ENCODE results near the gene TXNL4A.

TXNL4A gene

DNA sequence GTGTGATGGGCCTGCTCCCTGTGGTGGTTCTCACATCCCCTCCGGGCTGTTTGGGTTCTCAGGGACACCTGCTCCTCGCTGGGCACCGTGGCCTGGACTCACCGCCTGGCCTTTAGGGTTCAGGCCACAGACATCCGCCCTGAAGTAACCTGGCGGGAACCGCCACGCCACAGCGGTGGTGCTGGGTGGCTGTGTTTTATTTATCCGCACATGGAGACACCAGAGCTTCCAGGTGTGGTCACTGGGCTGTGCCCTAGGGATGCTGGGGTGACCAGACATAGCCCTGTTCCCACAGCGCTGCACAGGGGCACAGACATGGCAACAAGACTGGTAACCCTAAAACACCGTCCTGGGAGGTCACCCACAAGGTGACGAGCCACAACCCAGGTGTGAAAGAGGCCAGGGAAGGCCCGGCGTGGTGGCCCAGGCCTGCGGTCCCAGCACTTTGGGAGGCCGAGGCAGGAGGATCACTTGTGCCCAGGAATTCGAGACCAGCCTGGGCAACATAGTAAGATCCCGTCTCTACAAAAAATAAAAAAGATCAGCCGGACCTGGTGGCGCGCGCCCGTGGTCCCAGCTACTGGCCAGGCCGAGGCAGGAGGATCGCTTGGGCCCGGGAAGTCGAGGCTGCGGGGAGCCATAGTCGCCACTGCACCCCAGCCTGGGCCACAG lies 24.6 kb downstream of the TXNL4A start:
- Histone ChIP-seq H3K27ac (ENCODE audit: low read length) (no peak overlapping the region), H3K9me2 (replicated peaks; ENCODE audit: insufficient read depth, low read length) (no peaks in the 10 kb centered on the region), H3K79me2 (ENCODE audit: low read length) (no peaks in the 10 kb centered on the region), H2AFZ (ENCODE audit: low read length) (peak overlapping the region; percentile 53), H3K4me2 (ENCODE audit: low read depth, low read length) (peak overlapping the region; percentile 62; the same call in 1 of the 2 replicates), H3K9ac (ENCODE audit: low read length) (peak overlapping the region; percentile 31; the same call in 1 of the 2 replicates), H3K4me3 (ENCODE audit: low read length) (peak overlapping the region; percentile 54), H3K4me1 (ENCODE audit: low read length) (no peaks in the 10 kb centered on the region), H4K20me1 (ENCODE audit: insufficient read depth, low read length) (no peaks in the 10 kb centered on the region), H3F3A (ENCODE audit: insufficient read depth, low read length) (no peaks in the 10 kb centered on the region), H3K36me3 (replicated peaks; ENCODE audit: insufficient read depth, low read length) (no peaks in the 10 kb centered on the region), H3K27me3 (replicated peaks; ENCODE audit: insufficient read depth, low read length) (peaks cover 6% of the 10 kb centered on the region; the same call in 1 of the 2 replicates), H3K9me3 (replicated peaks; ENCODE audit: insufficient read depth, low read length) (no peaks in the 10 kb centered on the region)
- no peak for DNase-seq
- no peak for TF ChIP-seq EZH2phosphoT487 (IDR thresholded peaks at IDR 0.05; ENCODE audit: low read length)
- TF ChIP-seq EZH2 (optimal IDR thresholded peaks at IDR 0.05; ENCODE audit: low read depth, low read length), result no peak
- TF ChIP-seq, protein P1, sequence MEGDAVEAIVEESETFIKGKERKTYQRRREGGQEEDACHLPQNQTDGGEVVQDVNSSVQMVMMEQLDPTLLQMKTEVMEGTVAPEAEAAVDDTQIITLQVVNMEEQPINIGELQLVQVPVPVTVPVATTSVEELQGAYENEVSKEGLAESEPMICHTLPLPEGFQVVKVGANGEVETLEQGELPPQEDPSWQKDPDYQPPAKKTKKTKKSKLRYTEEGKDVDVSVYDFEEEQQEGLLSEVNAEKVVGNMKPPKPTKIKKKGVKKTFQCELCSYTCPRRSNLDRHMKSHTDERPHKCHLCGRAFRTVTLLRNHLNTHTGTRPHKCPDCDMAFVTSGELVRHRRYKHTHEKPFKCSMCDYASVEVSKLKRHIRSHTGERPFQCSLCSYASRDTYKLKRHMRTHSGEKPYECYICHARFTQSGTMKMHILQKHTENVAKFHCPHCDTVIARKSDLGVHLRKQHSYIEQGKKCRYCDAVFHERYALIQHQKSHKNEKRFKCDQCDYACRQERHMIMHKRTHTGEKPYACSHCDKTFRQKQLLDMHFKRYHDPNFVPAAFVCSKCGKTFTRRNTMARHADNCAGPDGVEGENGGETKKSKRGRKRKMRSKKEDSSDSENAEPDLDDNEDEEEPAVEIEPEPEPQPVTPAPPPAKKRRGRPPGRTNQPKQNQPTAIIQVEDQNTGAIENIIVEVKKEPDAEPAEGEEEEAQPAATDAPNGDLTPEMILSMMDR (IDR thresholded peaks at IDR 0.05; ENCODE audit: low read length), result no peak

DNA sequence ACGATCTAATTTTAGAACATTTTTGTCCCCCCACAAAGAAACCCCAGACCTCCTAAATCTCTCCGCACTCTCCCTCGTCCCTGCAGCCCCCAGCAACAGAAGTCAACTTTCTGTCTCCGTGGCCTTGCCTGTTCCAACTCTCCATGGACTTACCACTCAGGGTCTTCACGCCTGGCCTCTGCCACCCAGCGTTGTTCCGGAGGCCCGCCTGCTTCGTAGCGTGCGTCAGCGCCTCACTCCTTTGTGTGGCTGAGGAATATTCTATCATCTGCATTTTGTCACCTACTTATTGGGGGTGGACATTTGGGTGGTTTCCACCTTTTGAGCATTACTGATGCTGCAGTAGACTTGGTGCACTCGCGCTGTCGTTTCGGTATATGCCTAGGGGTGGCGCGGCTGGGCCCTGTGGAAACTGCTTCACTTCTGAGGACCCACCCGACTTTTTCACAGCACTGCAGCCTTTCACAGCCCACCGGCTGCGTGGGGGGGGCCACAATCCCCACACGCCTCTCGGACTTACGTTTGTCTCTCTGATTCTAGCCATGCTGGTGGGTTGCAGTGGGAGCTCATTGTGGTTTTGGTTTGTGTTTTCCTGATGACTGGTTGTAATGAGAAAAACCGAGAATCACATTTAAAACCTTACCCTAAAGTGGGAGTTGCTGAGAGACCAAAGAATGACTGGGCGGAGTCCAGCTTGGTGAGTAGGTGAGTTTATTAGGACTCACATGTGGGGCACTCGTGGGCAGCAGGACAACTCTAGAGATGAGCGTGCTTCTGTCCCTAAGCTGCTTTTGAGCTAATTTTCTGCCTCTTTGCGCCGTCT lies 25.3 kb downstream of the TXNL4A start:
- Histone ChIP-seq H3F3A (ENCODE audit: insufficient read depth, low read length) (no peaks in the 10 kb centered on the region), H3K4me1 (ENCODE audit: low read length) (no peaks in the 10 kb centered on the region), H3K4me2 (ENCODE audit: low read depth, low read length) (no peak overlapping the region), H3K27ac (ENCODE audit: low read length) (no peak overlapping the region), H3K4me3 (ENCODE audit: low read length) (no peak overlapping the region), H3K9me3 (replicated peaks; ENCODE audit: insufficient read depth, low read length) (no peaks in the 10 kb centered on the region), H3K36me3 (replicated peaks; ENCODE audit: insufficient read depth, low read length) (no peaks in the 10 kb centered on the region), H3K9me2 (replicated peaks; ENCODE audit: insufficient read depth, low read length) (no peaks in the 10 kb centered on the region), H3K27me3 (replicated peaks; ENCODE audit: insufficient read depth, low read length) (peaks cover 6% of the 10 kb centered on the region; the same call in 1 of the 2 replicates), H3K9ac (ENCODE audit: low read length) (no peak overlapping the region), H3K79me2 (ENCODE audit: low read length) (no peaks in the 10 kb centered on the region), H4K20me1 (ENCODE audit: insufficient read depth, low read length) (no peaks in the 10 kb centered on the region), H2AFZ (ENCODE audit: low read length) (no peak overlapping the region)
- TF ChIP-seq EZH2phosphoT487 (IDR thresholded peaks at IDR 0.05; ENCODE audit: low read length) (no peak), EZH2 (optimal IDR thresholded peaks at IDR 0.05; ENCODE audit: low read depth, low read length) (no peak)
- TF ChIP-seq, protein P1 (IDR thresholded peaks at IDR 0.05; ENCODE audit: low read length), result no peak
- no peak for DNase-seq

DNA sequence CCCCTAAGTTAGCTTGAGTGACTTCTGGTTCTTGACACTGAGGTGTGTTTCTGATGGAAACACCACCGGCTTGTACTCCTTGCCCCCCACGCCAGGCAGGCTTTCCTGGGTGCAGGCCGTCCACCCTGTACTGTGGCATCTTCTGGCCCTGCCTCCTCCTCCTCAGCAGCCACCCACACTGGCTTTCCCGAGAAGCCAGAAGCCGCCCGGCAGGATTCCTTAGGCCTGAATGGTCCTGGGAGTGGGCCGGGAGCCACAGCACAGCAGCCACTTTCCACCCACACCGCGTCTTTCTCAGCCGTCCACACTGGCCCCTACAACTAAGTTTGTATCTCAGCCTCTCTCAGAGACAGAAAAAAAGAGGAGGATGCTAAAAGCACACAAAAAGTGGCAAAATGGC lies 26.1 kb downstream of the TXNL4A start:
- Histone ChIP-seq H2AFZ (ENCODE audit: low read length) (no peak overlapping the region), H3K9me3 (replicated peaks; ENCODE audit: insufficient read depth, low read length) (no peaks in the 10 kb centered on the region), H3F3A (ENCODE audit: insufficient read depth, low read length) (no peaks in the 10 kb centered on the region), H3K9ac (ENCODE audit: low read length) (no peak overlapping the region), H3K4me2 (ENCODE audit: low read depth, low read length) (no peak overlapping the region), H3K27ac (ENCODE audit: low read length) (no peak overlapping the region), H3K36me3 (replicated peaks; ENCODE audit: insufficient read depth, low read length) (no peaks in the 10 kb centered on the region), H3K4me3 (ENCODE audit: low read length) (no peak overlapping the region), H4K20me1 (ENCODE audit: insufficient read depth, low read length) (no peaks in the 10 kb centered on the region), H3K9me2 (replicated peaks; ENCODE audit: insufficient read depth, low read length) (no peaks in the 10 kb centered on the region), H3K4me1 (ENCODE audit: low read length) (no peaks in the 10 kb centered on the region), H3K79me2 (ENCODE audit: low read length) (no peaks in the 10 kb centered on the region), H3K27me3 (replicated peaks; ENCODE audit: insufficient read depth, low read length) (peaks cover 6% of the 10 kb centered on the region; the same call in 1 of the 2 replicates)
- TF ChIP-seq EZH2phosphoT487 (IDR thresholded peaks at IDR 0.05; ENCODE audit: low read length) (no peak), EZH2 (optimal IDR thresholded peaks at IDR 0.05; ENCODE audit: low read depth, low read length) (no peak)
- TF ChIP-seq, protein P1 (IDR thresholded peaks at IDR 0.05; ENCODE audit: low read length), result no peak
- no peak for DNase-seq
